ENCODE data around the gene POLR2I.

Gene POLR2I

GRCh38 chr19:36103842-36104552 lies 10.7 kb downstream of the POLR2I start:
- H3K27ac ChIP-seq (ENCODE audit: low read depth, low read length), result no peak overlapping the region

GRCh38 chr19:36103040-36103626 lies 11.5 kb downstream of the POLR2I start:
- Histone ChIP-seq H3K27ac (ENCODE audit: low read depth, low read length) (no peak overlapping the region), H3K9me3 (ENCODE audit: control insufficient read depth in 5 of 5, low read length in 5 of 5) (no peaks in the 10 kb centered on the region), H3K36me3 (ENCODE audit: control insufficient read depth in 5 of 5, insufficient read depth in 5 of 5, low read length in 5 of 5) (peaks cover 0 to 20% (median 7%) of the 10 kb centered on the region in 5 donors), H3K4me1 (ENCODE audit: control insufficient read depth in 5 of 5, insufficient read depth in 5 of 5, low read length in 5 of 5) (peaks cover 0 to 6% (median 0%) of the 10 kb centered on the region in 5 donors), H3K9ac (ENCODE audit: low read length in 5 of 5) (no peak overlapping the region), H3K27me3 (ENCODE audit: control insufficient read depth in 5 of 5, insufficient read depth in 4 of 5, low read length in 5 of 5) (no peaks in the 10 kb centered on the region), H3K4me3 (ENCODE audit: low read depth in 1 of 5, low read length in 5 of 5) (no peak overlapping the region)

More at GRCh38 chr19:36103842-36104552, 10.7 kb downstream of the POLR2I start:
- Histone ChIP-seq H3K9me3 (ENCODE audit: control insufficient read depth in 5 of 5, low read length in 5 of 5) (no peaks in the 10 kb centered on the region), H3K4me1 (ENCODE audit: control insufficient read depth in 5 of 5, insufficient read depth in 5 of 5, low read length in 5 of 5) (peaks cover 0 to 6% (median 0%) of the 10 kb centered on the region in 5 donors), H3K36me3 (ENCODE audit: control insufficient read depth in 5 of 5, insufficient read depth in 5 of 5, low read length in 5 of 5) (peaks cover 0 to 20% (median 7%) of the 10 kb centered on the region in 5 donors), H3K27me3 (ENCODE audit: control insufficient read depth in 5 of 5, insufficient read depth in 4 of 5, low read length in 5 of 5) (no peaks in the 10 kb centered on the region), H3K9ac (ENCODE audit: low read length in 5 of 5) (no peak overlapping the region), H3K4me3 (ENCODE audit: low read depth in 1 of 5, low read length in 5 of 5) (no peak overlapping the region)

- peak overlapping the region in 1 of 5 donors; percentile 7 for H3K9ac ChIP-seq (ENCODE audit: low read length in 5 of 5)
- H3K4me3 ChIP-seq (ENCODE audit: low read depth in 1 of 5, low read length in 5 of 5), result no peak overlapping the region
- peaks cover 0 to 9% (median 0%) of the 10 kb centered on the region in 5 donors for H3K4me1 ChIP-seq (ENCODE audit: control insufficient read depth in 5 of 5, insufficient read depth in 5 of 5, low read length in 5 of 5)
- H3K9me3 ChIP-seq (ENCODE audit: control insufficient read depth in 5 of 5, low read length in 5 of 5), result no peaks in the 10 kb centered on the region
- no peaks in the 10 kb centered on the region for H3K27me3 ChIP-seq (ENCODE audit: control insufficient read depth in 5 of 5, insufficient read depth in 4 of 5, low read length in 5 of 5)
- no peak overlapping the region for H3K27ac ChIP-seq (ENCODE audit: low read depth, low read length)
- H3K36me3 ChIP-seq (ENCODE audit: control insufficient read depth in 5 of 5, insufficient read depth in 5 of 5, low read length in 5 of 5), result peaks cover 0 to 10% (median 6%) of the 10 kb centered on the region in 5 donors
These were observed 12.9 kb downstream of the POLR2I start for GRCh38 chr19:36101550-36102327.

DNA sequence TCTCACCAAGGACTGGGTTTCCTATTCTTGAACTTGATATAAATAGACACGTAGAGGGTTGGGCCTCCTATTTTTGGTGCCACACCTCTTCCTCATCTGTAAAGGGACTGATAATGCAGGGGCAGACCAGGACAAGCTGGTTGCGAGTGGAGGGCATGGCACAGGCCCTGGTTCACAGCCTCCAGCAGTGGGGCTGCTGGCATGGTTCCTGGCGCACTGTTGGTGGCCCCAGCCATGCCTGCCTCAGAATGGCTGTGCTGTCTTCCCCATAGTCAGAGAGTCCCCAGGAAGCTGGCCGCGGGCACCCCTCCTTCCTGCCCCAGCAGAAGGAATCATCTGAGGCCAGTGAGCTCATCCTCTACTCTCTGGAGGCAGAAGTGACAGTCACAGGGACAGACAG lies 14.2 kb downstream of the POLR2I start:
- Histone ChIP-seq H3K27ac (ENCODE audit: low read depth, low read length) (no peak overlapping the region), H3K9ac (ENCODE audit: low read length in 5 of 5) (peak overlapping the region in 1 of 5 donors; percentile 12), H3K4me3 (ENCODE audit: low read depth in 1 of 5, low read length in 5 of 5) (no peak overlapping the region), H3K36me3 (ENCODE audit: control insufficient read depth in 5 of 5, insufficient read depth in 5 of 5, low read length in 5 of 5) (peaks cover 0 to 5% (median 3%) of the 10 kb centered on the region in 5 donors), H3K27me3 (ENCODE audit: control insufficient read depth in 5 of 5, insufficient read depth in 4 of 5, low read length in 5 of 5) (no peaks in the 10 kb centered on the region), H3K4me1 (ENCODE audit: control insufficient read depth in 5 of 5, insufficient read depth in 5 of 5, low read length in 5 of 5) (peaks cover 0 to 9% (median 0%) of the 10 kb centered on the region in 5 donors), H3K9me3 (ENCODE audit: control insufficient read depth in 5 of 5, low read length in 5 of 5) (no peaks in the 10 kb centered on the region)

DNA sequence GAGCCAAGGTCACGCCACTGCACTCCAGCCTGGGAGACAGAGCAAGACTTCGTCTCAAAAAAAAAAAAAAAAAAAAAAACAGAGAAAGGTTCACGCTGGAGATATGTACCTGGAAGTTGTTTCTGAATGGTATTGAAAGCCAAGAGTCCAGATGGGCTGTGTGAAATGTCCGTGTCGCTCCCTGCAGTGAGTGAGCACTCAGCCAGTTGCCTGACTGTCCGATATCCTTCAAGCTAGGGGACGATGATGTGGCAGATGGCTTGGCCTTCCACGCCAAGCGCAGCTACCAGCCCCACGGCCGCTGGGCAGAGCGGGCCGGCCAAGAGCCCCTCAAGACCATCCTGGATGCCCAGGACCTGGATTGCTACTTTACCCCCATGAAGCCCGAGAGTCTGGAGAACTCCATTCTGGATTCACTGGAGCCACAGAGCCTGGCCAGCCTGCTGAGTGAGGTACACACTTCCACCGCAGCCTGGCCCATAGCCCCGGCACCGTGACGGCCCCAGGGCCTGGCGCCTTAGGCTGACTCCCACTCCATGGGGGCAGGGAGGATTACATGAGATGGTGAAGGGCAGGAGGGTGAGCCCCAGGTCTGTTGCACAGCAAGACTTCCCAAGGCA lies 15.4 kb downstream of the POLR2I start:
- H3K36me3 ChIP-seq (ENCODE audit: control insufficient read depth in 5 of 5, insufficient read depth in 5 of 5, low read length in 5 of 5), result no peaks in the 10 kb centered on the region
- H3K4me1 ChIP-seq (ENCODE audit: control insufficient read depth in 5 of 5, insufficient read depth in 5 of 5, low read length in 5 of 5), result peaks cover 0 to 9% (median 0%) of the 10 kb centered on the region in 5 donors
- no peak overlapping the region for H3K27ac ChIP-seq (ENCODE audit: low read depth, low read length)
- H3K9me3 ChIP-seq (ENCODE audit: control insufficient read depth in 5 of 5, low read length in 5 of 5), result no peaks in the 10 kb centered on the region
- H3K27me3 ChIP-seq (ENCODE audit: control insufficient read depth in 5 of 5, insufficient read depth in 4 of 5, low read length in 5 of 5), result no peaks in the 10 kb centered on the region
- no peak overlapping the region for H3K9ac ChIP-seq (ENCODE audit: low read length in 5 of 5)
- H3K4me3 ChIP-seq (ENCODE audit: low read depth in 1 of 5, low read length in 5 of 5), result no peak overlapping the region

DNA sequence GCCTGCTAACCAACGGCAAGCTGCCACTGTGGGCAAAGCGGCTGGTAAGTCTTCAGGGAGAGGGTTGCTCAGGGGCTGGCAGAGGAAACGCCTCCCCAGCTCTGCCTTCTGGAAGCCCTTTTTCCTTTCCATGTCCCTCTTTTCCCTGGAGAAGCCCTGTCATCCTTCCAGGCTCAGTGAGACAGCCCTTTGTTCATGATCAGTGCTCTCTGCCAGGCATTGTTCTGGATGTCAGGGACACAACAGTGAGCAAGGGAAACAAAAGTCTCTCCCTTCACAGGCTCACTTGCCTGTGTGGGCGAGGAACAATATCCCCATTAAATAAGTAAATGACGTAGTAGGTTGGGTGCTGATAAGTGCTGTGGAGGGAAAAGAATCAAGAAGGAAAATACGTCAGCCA lies 17.6 kb downstream of the POLR2I start:
- H3K4me3 ChIP-seq (ENCODE audit: low read depth in 1 of 5, low read length in 5 of 5), result no peak overlapping the region
- H3K36me3 ChIP-seq (ENCODE audit: control insufficient read depth in 5 of 5, insufficient read depth in 5 of 5, low read length in 5 of 5), result no peaks in the 10 kb centered on the region
- H3K27ac ChIP-seq (ENCODE audit: low read depth, low read length), result no peak overlapping the region
- H3K9ac ChIP-seq (ENCODE audit: low read length in 5 of 5), result peak overlapping the region in 1 of 5 donors; percentile 35
- H3K4me1 ChIP-seq (ENCODE audit: control insufficient read depth in 5 of 5, insufficient read depth in 5 of 5, low read length in 5 of 5), result peaks cover 0 to 9% (median 0%) of the 10 kb centered on the region in 5 donors
- H3K9me3 ChIP-seq (ENCODE audit: control insufficient read depth in 5 of 5, low read length in 5 of 5), result no peaks in the 10 kb centered on the region
- no peaks in the 10 kb centered on the region for H3K27me3 ChIP-seq (ENCODE audit: control insufficient read depth in 5 of 5, insufficient read depth in 4 of 5, low read length in 5 of 5)

DNA sequence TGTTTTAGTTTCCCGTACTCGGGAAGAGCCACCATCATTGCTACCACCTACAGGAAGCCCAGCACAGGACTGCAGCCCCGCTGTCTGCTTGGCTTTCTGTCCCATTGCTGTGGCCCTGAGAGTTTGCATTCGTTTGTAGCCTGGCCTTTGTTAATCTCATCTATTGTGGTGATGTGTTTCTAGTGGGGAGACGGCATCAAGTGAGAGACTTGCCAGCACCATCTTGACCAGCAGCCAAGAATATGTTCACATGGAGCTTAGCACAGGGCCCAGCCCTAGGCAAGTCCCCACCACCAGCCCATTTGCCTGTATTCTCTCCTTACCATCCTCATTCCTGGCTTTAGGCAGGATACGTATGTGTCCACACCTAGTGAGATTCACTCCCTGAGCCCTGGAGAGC lies 21.0 kb downstream of the POLR2I start:
- no peak overlapping the region for H3K9ac ChIP-seq (ENCODE audit: low read length in 5 of 5)
- no peak overlapping the region for H3K27ac ChIP-seq (ENCODE audit: low read depth, low read length)
- H3K4me1 ChIP-seq (ENCODE audit: control insufficient read depth in 5 of 5, insufficient read depth in 5 of 5, low read length in 5 of 5), result peaks cover 0 to 4% (median 0%) of the 10 kb centered on the region in 5 donors
- no peaks in the 10 kb centered on the region for H3K36me3 ChIP-seq (ENCODE audit: control insufficient read depth in 5 of 5, insufficient read depth in 5 of 5, low read length in 5 of 5)
- H3K4me3 ChIP-seq (ENCODE audit: low read depth in 1 of 5, low read length in 5 of 5), result no peak overlapping the region
- H3K9me3 ChIP-seq (ENCODE audit: control insufficient read depth in 5 of 5, low read length in 5 of 5), result no peaks in the 10 kb centered on the region
- no peaks in the 10 kb centered on the region for H3K27me3 ChIP-seq (ENCODE audit: control insufficient read depth in 5 of 5, insufficient read depth in 4 of 5, low read length in 5 of 5)

DNA sequence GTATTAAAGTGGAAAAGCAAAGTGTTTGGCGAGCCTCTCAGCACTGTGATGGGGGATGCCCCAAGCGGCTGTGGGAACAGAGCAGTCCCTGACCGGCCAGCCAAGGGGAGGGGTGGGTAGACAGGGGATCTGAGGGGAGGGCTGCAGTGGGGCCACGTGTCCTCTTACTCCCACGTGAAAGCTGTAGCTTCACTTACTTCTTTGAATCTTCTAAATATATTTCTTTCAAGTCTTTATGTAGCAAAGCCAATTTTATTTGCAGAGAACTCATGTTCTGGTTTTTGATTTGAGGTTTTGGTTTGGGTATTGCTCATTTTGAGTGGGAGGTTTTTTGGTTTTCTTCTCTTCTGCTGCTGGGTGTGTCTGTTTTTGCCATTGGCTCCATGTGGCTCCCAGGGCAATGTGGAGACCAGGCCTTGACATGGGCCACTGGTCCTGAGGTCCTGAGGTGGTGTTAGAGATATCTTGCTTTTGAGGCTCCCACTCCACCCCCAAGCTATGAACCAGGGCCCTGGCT lies 21.5 kb downstream of the POLR2I start:
- no peaks in the 10 kb centered on the region for H3K36me3 ChIP-seq (ENCODE audit: control insufficient read depth in 5 of 5, insufficient read depth in 5 of 5, low read length in 5 of 5)
- no peaks in the 10 kb centered on the region for H3K9me3 ChIP-seq (ENCODE audit: control insufficient read depth in 5 of 5, low read length in 5 of 5)
- no peak overlapping the region for H3K9ac ChIP-seq (ENCODE audit: low read length in 5 of 5)
- H3K4me3 ChIP-seq (ENCODE audit: low read depth in 1 of 5, low read length in 5 of 5), result no peak overlapping the region
- H3K27me3 ChIP-seq (ENCODE audit: control insufficient read depth in 5 of 5, insufficient read depth in 4 of 5, low read length in 5 of 5), result no peaks in the 10 kb centered on the region
- H3K27ac ChIP-seq (ENCODE audit: low read depth, low read length), result no peak overlapping the region
- H3K4me1 ChIP-seq (ENCODE audit: control insufficient read depth in 5 of 5, insufficient read depth in 5 of 5, low read length in 5 of 5), result peaks cover 0 to 4% (median 0%) of the 10 kb centered on the region in 5 donors

DNA sequence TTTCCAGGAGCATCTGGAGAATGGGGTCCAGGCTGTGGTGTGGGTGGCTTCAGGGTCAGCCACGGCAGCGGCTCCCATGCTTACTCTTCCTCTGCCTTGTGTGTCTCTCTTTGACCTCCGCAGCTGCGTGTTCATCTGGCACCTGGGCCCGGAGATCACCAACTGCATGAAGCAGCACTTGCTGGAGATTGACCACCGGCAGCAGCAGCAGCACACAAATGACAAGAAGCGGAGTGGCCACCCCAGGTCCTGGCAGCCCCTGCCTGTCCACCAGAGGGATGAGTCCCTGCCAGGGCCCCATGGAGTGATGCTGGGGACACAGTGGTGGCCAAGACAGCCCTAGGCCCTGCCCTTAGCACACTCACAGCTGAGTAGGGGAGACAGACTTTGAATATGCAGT lies 22.1 kb downstream of the POLR2I start:
- Histone ChIP-seq H3K27me3 (ENCODE audit: control insufficient read depth in 5 of 5, insufficient read depth in 4 of 5, low read length in 5 of 5) (no peaks in the 10 kb centered on the region), H3K9ac (ENCODE audit: low read length in 5 of 5) (no peak overlapping the region), H3K27ac (ENCODE audit: low read depth, low read length) (no peak overlapping the region), H3K4me1 (ENCODE audit: control insufficient read depth in 5 of 5, insufficient read depth in 5 of 5, low read length in 5 of 5) (peaks cover 0 to 4% (median 0%) of the 10 kb centered on the region in 5 donors), H3K4me3 (ENCODE audit: low read depth in 1 of 5, low read length in 5 of 5) (no peak overlapping the region), H3K9me3 (ENCODE audit: control insufficient read depth in 5 of 5, low read length in 5 of 5) (no peaks in the 10 kb centered on the region), H3K36me3 (ENCODE audit: control insufficient read depth in 5 of 5, insufficient read depth in 5 of 5, low read length in 5 of 5) (no peaks in the 10 kb centered on the region)

Measured in subcutaneous abdominal adipose tissue (tissue), 5 donors.